Kidney capillary endothelial cell (primary cell): Measurements from ENCODE around the gene SLC6A3.
"Not testable (repeated sequence)": the region's sequence is repeated elsewhere in the genome, so short reads cannot be mapped to it uniquely, and the experiment has no call there.

Source experiments
- DNase-seq: peaks from one replicate; pipeline ENCODE4 v3.0.0-alpha.2; 2018; ENCODE audit warnings: low spot score

Gene SLC6A3

DNA sequence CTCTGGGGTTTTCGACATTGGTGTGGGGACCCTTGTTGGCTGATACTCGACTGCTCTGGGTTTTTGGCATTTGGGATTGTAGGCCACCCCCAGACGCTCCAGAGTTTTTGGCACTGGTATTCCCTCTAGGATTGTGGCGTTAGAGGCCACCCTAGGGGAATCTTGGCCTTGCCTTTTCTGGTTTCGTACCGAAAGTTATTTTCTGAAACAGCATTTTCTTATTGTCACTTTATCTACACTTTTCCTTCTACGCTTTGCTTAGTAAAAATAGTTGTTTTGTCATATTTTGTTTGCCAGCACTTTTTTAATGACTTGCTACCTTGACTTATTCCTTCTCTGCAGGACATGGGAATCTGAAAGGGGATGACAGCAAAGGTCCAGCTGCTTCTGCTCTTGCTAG lies 75.2 kb downstream of the SLC6A3 start:
- no peak for DNase-seq

DNA sequence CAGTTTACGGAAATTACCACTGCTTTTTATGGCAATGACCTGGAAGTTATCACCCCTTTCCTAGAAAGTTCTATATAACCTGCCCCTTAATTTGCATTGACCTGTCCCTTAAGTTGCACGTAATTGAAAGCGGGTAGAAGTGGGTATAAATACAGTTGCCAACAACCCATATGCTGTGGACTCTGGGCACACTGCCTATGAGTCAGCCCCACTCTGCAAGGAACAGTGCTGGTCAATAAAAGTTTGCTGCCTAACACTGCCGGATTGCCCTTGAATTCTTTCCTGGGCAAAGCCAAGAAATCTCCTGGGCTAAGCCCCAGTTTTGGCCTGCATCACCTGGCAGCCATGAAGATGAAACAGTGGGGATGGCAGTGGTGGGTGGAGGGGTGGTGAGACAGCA lies 76.5 kb downstream of the SLC6A3 start:
- no peak for DNase-seq

- no peak for DNase-seq
Observed at GRCh38 chr5:1368236-1368635, 77.0 kb downstream of the SLC6A3 start.

GRCh38 chr5:1367149-1367548 lies 78.1 kb downstream of the SLC6A3 start:
- no peak for DNase-seq

DNA sequence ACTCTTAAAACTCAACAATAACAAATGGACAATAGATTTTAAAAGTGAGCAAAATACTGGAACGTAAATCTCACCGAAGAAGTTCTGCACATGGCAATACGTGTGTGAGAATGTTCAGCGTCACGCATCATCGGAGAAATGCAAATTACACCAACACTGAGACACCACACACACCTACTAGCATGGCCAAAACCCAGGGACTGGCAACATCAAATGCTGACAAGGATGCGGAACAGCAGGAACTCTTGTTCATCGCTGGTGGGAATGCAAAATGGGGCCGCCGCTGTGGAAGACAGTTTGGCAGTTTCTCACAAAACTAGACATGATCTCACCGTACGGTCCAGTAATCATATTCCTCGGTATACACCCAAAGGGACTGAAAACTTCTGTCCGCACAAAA lies 78.7 kb downstream of the SLC6A3 start:
- DNase-seq, result no peak

- no peak for DNase-seq
Observed at GRCh38 chr5:1364211-1364610, 81.0 kb downstream of the SLC6A3 start.

DNA sequence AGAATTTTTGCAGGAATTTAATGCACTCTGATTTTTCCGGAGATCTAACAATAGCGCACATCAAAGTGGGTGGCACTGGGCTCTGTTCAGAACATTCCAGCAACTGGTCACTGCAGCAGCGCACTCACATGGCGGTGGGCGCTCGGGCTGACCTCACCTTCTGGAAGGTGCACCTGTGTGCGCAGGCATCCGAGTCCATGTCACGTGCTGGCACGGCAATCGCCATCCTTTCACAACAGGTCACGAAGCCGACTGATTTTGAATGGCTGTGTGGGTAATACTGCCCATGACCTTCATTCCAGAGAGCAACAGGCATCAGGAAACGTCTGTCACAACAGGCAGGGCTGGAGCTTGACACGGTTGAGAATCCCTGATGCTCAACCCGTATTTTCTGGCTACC lies 81.7 kb downstream of the SLC6A3 start:
- DNase-seq, result no peak

GRCh38 chr5:1363160-1363559 lies 82.1 kb downstream of the SLC6A3 start:
- DNase-seq, result no peak

DNA sequence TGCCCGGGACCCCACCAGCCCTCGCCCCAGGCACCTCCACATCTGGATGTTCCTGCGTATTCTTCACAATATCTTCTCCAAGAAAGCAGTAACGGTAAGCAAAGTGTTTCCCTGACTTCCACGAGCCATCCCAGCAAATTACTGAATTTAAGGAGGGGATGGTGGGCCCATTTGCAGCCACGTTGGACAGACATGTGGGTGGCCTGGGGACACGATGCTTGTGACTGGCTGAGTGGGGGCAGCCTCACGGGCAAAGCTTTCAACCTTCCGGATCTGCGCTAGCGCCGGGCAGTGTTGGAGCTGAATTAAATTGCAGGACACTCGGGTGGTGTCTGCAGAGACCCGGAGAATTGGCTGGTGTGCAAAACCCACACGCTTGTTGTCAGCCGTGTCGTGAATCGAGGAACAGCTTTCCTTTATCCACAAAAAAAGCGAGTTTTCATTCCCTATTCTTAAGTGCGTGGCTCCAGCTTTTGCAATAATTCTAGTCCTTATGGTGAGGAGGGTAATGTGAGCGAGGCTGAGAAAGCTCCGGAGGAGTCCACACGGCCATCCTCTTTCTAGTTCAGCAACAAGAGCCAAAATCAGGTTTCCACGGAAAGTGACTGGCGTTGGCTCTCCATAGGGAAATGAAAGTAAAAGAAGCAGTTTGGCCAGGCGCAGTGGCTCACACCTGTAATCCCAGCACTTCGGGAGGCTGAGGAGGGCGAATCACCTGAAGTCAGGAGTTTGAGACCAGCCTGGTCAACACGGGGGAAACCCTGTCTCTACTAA lies 82.8 kb downstream of the SLC6A3 start:
- no peak for DNase-seq

- DNase-seq, result no peak
Observed at GRCh38 chr5:1360861-1361260, 84.4 kb downstream of the SLC6A3 start.

- DNase-seq, result not testable (repeated sequence)
Observed at GRCh38 chr5:1360367-1360766, 84.9 kb downstream of the SLC6A3 start.

DNA sequence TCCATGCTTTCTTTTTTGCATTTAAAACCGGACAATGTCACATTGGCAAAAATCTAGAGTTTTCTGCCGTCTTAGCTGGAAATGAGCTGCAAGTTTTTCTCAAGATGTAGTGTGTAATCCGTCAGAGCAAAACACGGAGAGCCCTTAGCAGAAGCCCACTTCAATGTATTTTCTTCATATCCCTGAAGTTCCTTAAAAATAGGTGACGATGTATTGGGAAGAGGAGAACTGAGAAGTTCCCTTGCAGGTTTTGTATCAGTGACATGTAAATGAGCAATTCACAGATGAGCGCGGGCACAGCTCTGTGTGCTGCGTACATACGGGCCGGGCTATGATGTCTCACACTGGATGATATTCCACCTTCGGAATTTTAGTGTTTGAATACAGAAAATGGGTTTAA lies 85.5 kb downstream of the SLC6A3 start:
- DNase-seq, result no peak

DNA sequence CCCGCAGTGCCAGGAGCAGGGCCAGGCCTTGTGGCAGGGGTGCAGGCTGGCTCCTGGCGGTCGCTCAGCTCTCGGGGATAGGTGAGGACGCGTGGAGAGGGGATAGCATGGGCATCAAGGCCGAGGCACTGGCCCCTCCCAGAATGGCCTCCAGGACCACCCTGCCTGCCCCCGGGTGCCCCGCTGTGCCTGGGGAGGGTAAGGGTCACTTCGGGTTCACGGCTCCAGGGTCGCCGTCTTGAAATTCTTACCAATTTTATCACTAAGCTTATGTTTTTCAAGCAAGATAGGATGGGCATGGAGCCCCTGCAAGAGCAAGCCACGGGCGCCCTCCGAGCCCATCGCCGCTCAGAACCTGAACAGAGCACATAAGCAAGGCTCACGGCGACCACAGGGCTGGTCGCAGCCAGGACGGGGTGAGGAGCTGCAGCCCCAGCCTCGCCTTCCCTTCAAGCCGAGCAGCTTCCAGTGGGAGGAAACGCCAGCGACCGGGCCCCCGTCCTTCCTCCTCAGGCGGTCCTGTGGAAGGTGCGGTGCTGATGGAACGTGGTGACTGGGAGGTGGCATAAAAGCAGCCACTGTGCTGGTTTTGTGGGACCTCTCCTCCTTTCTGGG lies 86.1 kb downstream of the SLC6A3 start:
- no peak for DNase-seq

DNA sequence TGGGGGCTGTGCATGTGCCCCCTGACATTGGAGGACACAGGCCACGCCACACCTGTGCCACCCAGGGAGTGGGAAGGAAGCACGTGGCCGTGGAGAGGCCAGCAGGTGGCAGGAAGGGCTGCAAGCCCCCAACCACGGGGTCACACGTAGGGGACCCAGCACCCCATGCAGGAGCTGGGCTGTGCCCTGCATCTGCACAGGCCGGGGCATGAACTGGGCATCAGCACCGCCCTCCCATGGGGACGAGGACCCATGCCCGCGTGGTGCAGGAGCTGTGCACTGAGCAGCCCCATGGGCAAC lies 86.6 kb downstream of the SLC6A3 start:
- DNase-seq, result no peak

DNA sequence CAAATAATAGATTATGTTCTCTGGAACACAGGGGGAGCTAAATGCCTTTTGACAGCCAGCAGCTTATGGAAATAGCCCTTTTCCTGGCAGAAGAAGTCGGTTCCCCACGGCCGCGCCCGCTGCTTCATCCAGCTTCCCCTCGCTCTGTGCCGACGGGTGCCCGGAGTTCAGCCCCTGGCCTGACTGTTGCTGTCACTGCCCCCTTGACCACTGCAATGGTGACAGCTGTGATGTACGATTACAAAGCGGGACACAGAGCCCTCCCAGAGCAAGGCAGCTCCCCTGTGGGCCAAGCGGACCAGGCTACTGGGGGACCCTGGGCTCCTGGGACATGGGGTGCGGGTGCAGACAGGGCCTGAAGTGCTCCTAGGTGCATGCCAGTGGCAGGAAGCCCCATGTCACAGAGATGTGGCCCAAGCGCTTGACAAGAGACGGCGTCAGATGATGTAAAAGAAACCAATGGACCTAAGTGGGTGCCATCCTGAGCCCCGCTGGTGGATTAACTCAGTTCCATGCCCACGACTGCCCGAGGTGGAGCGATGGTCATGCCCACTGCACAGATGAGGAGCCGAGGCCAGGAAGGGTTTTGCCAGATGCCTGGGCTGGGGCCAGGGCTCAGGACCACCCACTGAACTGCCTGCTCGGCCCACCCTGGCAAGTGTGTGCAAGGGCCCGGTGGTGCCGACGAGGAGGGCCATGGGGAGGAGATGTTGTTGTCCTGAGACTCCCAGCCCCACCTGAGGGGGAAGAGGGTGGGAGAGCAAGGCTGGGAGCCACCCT lies 87.1 kb downstream of the SLC6A3 start:
- no peak for DNase-seq

DNA sequence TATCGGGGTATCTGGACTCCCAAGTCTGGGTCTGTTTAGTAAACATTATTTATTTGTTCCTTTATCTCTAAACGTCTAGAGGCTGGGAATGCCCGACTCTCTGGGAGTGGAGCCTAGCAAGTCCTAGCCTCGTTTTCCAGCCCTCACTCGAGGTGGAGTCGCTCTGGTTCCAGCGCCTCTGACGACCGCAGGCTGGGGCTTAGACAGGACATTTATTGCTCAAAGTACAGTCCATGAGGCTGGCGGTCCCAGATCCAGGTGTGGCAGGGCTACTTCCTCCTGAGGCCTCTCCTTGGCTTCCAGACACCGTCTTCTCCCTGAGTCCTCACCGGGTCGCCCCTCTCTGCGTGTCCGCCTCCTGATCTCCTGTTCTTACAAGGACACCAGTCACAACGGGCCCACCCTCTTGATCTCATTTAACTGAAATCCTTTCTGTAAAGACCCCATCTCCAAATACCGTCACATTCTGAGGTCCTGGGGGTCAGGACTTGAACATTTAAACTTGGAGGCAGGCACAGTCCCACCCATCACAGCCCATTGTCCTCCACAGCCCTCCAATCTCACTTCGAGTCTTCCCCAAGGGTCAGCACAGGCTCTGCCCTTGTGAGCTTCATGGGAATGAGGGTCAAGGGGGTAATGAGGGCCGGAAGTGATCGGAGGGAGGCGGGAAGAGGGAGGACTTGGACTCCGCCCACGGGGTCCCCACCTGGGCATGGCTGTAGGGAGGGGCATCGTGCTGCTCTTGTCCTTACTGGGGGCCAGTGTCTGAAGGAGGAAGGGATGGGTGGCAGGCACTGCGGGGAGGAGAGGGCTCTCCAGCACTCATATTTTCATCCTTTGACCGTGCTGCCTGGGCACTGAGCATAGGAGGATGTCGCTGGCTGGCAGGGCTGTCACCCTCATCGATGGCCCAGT lies 88.1 kb downstream of the SLC6A3 start:
- DNase-seq, result no peak

DNA sequence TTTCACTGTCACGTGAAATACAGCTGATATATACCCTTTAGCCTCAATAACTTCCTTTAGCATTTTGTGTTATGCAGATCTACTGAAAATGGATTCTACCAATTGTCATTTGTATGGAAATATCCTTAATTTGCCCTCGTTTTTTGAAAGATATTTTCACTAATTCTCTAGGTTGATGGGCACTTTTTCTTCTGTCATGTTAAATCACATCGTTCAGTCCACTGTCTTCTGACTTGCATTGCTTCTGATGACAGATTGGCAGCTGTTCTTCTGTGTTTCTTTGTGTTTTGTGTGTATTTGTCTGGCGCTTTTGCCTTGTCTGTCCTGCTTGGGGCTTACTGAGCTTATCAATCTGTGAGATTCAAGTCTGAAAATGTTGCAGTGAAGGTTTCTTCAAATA lies 90.7 kb downstream of the SLC6A3 start:
- DNase-seq, result no peak

GRCh38 chr5:1352231-1353219 lies 92.7 kb downstream of the SLC6A3 start:
- no peak for DNase-seq

- no peak for DNase-seq
Observed at GRCh38 chr5:1351156-1351555, 94.1 kb downstream of the SLC6A3 start.

GRCh38 chr5:1349246-1349645 lies 96.0 kb downstream of the SLC6A3 start:
- no peak for DNase-seq

GRCh38 chr5:1348986-1349245 lies 96.3 kb downstream of the SLC6A3 start:
- DNase-seq, result no peak
